GM19240 (cell line): Measurements from ENCODE around the gene CTIF.
"Not testable (repeated sequence)": the region's sequence is repeated elsewhere in the genome, so short reads cannot be mapped to it uniquely, and the experiment has no call there.

ENCODE experiments used
- DNase-seq: peaks from one replicate; pipeline ENCODE4 v3.0.0; 2011; ENCODE audit warnings: low spot score; ENCODE audit not compliant: insufficient read length

CTIF gene

DNA sequence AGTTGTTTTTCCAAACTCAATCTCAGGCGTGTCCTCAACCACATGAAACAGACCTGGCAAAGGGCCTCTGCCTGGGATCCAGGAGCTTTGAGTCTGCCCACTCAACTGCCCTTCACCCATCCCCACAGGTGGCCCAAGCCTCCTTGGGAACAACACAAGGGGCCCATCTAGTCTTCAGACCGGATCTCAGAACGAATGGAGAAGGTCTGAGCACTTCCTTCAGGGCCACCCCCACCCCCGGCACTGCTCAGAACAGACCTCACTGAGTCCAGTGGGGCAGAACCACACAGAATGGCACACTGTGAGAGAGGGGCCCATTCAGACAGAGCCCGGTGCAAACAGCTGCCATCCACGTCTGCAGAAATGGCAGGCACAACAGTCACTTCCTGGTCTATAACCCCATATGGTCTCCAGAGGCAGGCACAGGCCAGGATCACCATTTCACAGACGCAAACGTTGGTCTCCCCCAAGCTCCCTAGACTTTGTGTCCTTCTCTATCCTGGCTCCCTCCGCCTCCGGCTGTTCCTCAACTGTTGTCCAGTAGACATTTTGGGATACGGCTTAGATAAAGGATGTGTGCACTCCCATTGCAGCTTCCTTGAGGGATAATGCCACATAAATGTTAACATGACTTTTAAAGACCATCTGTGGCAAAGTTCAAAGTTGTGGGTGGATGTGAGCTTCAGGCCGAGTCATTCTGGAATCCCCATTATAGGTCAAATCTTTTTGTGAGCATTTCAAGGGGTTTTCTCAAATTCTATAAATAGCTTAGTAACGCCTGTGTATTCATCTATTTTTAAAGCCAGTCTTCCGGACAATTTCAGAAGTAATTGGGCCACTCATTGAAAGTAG is 262.3 kb downstream of the CTIF start:
- DNase-seq: no peak

DNA sequence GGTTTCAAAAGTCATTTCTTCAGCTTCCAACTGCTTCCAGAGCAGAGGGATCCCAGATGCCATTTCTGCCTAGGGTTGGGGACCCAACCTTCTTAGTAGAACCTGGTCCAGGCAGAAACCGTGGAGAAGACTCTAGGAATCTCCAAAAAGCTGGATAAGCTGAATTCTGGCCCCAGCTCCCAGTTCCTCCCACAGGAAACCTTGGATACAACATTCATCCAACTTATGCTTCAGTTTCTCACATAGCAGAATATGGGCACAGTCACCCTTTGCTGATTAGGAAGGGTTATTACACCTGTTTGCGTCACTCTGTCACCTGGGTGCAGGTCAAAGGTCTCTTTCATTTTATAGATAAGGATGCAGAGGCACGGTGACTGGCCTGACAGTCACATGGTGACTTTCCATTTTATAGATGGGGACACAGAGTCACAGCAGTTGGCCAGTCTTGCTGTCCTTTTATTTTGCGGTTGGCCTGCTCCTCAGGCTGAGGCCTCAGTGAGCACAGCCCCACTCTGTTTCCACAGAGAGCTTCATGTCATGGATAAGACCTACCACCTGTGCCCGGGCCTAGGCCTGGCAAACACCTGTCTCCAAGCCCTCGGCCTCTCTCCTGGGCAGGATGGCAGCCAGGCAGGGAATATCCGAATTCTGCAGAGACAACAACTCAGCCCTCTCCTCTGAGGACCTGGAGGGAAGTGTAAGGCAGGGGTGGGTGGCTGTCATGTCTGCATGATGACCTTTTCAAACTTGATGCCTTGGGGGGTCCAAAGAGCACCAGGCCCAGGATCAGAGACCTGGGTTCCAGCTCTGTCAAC is 263.1 kb downstream of the CTIF start:
- no peak for DNase-seq

DNA sequence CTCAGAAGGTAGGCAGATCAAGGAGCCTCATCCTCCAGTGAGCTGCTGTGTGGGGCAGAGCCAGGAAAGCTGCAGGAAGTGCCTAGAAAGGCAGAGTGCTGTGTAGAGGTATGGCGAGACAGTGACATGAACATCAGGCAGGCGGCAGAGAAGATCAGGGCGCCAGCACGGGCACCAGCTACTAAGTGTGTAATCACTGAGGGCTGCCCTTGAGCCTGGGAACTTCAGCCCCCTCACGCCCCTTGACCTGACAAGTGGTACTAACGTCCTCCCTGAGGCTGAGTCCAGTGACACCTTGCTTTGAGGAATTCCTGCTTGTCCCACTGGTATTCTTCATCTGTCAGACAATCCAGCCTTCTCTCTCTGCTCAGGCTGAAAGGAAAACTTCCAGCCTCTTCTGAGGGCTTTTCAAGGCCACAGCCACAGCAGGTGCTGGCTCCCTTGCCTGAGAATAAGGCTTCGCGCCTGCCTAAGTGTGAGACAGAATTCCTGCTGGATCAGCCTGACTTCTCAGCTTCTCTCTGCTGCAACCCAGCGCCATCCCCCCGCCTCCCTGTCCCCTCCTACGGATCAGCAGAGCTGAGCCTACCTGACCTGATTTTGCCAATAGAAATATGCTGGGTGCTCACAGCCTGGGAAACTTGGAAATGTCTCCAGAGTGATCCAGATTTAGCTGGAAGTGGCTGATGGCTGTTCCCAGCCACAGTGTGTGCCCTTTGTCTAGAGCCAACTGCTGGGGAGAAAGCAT is 263.9 kb downstream of the CTIF start:
- no peak for DNase-seq

GRCh38 chr18:48803518-48803917 is 264.7 kb downstream of the CTIF start:
- DNase-seq: no peak

DNA sequence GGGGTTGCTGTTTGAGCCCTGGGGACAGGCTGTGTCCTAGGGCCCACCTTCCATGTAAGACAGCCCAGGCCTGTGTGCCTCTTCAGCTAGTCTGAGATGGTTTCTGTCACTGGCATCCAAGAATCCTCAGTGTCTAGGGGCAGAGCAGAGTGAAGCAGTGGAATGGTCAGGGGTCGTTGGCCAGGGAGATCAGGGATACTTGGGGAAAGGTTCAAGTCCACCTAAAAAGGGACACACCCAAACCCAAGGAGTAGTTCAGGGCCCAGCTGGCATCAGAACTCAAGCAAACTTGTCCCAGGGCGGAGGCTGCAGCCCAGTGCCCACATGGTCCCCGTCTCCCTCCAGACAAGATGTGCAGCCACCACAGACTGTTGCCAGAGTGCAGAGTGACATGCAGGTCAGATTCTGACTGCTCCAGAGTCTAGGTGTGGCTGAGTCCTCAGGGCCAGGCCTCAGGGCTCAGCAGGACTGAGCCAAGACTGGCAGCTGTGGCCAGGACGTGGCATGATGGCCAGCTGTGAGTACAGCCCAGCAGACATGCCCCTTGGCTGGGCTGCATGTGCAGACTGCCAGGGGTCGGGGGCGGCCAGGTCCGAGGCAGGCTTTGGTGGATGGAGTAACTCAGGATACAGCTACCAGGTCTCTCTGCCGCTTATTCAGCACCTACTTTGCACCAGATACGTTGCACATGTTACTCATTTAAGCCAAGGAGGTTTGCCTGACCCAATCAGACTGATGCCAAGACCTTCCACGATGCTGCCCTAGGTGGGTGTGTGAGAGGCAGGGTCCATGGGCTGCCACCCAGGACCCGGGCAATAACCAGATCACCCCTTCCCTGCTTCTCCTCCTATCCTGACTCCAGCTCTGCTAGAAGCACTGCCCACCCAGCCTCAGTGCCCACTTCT is 265.4 kb downstream of the CTIF start:
- no peak for DNase-seq

DNA sequence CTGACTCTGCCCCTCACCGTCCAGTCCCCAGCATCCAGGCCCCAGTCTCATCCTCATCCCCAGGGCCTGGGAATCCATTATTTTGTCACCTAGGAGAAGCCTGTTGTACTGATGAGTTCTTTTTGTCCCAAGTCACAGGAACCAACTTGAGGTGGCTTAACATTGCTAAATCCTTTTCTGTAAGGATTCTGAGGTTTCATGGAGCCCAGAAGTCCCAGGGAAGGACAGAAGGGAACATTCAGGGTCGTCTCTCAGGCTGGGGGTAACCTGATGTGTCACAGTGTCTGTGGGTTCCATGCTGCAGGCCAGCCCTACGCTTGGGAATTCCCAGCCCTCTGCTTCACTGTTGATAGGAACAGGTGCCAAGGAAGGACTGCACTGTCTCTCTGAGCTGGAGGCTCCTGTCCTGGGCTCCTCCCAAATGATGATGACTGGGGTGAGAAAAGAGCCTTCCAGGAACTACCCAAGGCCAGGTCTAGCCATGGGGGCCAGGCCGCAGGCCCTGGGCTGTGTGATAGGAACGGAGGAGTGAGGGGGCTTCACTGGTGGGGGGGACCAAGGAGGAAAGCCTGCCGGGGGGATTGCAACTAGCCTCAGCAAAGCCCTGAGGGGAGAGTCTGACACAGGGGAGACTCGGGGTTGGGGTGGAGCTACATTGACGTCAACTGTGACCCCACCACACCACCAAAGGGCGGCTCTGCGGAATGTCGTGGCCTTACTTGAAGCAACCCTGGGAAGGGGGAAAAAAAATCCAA is 266.2 kb downstream of the CTIF start:
- DNase-seq: no peak

GRCh38 chr18:48805826-48806535 is 267.1 kb downstream of the CTIF start:
- no peak for DNase-seq

GRCh38 chr18:48806551-48807261 is 267.9 kb downstream of the CTIF start:
- no peak for DNase-seq

DNA sequence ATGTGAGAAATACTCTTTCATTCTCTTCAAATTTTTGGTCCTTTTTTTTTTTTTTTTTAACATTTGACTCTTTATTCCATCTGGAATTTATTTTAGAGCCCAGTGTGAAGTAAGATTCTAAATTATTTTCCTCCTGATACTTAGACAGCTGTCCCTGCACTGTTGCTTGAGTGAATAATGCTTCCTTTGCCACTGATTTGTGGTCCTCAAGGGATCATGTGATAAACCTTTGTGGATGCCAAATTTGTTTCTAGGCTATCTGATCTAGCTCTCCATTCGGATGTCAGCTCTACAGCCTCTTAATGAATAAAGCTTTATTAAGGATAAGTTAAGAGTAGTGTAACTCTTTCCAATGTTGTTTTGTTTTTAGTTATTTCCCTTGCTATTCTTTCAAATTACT is 269.6 kb downstream of the CTIF start:
- no peak for DNase-seq

GRCh38 chr18:48809365-48809764 is 270.5 kb downstream of the CTIF start:
- no peak for DNase-seq

DNA sequence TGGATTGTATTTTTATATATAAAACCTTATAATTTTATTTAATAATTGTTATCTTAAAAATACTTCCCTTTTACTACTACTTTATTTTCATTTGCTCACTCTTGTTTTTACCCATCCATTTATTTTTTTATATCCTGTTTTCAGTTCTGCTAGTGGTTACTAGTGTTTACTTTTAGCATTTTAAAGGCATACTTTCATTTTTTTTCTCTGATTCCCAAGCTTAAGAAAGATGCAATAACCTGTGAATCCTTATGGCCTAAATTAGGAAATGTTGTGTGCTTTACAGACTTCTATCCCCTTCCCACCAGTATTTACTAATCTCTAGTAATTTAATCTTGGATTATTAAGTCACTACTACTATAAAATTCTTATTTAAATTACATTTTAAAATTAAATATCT is 272.0 kb downstream of the CTIF start:
- no peak for DNase-seq

DNA sequence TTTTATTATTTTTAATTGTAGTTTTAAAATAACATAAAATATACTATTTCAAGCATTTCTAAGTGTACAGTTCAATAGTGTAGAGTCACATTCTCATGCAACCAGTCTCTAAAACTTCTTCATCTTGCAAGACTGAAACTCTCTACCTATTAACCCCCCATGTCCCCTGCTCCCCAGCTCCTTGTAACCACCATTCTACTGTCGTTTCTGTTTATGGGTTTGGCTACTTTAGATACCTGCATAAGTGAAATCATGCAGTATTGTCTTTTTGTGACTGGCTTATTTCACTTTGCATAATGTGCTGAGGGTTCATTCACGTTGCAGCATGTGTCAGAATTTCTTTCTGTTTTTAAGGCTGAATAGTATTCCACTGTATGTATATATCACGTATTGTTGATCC is 272.6 kb downstream of the CTIF start:
- no peak for DNase-seq

GRCh38 chr18:48811977-48812451 is 273.2 kb downstream of the CTIF start:
- DNase-seq: not testable (repeated sequence)

DNA sequence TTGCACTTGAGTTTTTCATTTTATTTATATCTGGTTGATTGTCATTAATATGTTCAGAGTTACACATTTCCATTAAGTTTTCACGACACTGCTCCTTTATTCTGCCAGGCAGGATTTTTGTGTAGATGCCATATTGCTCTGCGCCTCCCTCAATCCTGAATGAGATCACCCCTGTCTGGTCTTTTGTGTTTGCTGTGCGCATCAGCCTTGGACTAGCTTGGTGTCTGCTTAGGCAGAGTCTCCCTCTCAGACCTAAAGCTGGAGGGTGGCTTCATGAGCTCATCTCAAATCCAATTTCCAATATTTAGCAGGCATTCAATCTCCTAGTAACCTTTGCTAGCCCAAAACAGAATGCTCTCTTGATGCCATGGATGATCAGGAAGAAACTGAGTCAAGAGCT is 274.5 kb downstream of the CTIF start:
- DNase-seq: no peak

- DNase-seq: no peak
These were observed 275.1 kb downstream of the CTIF start for GRCh38 chr18:48813833-48814489.

GRCh38 chr18:48814490-48815178 is 275.8 kb downstream of the CTIF start:
- DNase-seq: no peak

- DNase-seq: no peak
These were observed 276.3 kb downstream of the CTIF start for GRCh38 chr18:48815179-48815515.
